ENCODE data around the gene N4BP2L1.

The N4BP2L1 gene

DNA sequence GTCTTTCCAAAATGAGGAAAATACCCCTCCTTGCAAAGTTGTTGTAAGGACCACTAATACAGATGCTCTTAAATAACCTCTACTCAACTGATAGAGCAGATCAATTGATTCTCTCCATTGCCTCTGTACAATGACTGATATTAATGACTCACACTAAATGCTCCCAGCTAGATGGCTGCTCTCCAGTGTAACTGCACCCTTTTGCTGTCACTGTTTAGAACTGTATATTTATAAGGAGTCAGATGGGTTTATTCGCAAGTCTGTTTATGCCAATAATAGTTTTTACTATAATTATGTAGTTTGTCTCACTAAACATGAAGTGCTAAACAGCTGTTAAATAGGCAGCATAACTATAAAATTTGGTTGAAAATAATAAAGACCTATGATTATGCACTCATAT lies 21.0 kb upstream of the N4BP2L1 start:
- H3K4me3 ChIP-seq (replicated peaks; ENCODE audit: low read depth, low read length): no peak overlapping the region
- TF ChIP-seq, protein P1, sequence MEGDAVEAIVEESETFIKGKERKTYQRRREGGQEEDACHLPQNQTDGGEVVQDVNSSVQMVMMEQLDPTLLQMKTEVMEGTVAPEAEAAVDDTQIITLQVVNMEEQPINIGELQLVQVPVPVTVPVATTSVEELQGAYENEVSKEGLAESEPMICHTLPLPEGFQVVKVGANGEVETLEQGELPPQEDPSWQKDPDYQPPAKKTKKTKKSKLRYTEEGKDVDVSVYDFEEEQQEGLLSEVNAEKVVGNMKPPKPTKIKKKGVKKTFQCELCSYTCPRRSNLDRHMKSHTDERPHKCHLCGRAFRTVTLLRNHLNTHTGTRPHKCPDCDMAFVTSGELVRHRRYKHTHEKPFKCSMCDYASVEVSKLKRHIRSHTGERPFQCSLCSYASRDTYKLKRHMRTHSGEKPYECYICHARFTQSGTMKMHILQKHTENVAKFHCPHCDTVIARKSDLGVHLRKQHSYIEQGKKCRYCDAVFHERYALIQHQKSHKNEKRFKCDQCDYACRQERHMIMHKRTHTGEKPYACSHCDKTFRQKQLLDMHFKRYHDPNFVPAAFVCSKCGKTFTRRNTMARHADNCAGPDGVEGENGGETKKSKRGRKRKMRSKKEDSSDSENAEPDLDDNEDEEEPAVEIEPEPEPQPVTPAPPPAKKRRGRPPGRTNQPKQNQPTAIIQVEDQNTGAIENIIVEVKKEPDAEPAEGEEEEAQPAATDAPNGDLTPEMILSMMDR (IDR thresholded peaks at IDR 0.05; ENCODE audit: low read depth, low read length, missing control alignments): no peak
- DNase-seq (ENCODE audit: extremely low read depth, low read depth): no peak

DNA sequence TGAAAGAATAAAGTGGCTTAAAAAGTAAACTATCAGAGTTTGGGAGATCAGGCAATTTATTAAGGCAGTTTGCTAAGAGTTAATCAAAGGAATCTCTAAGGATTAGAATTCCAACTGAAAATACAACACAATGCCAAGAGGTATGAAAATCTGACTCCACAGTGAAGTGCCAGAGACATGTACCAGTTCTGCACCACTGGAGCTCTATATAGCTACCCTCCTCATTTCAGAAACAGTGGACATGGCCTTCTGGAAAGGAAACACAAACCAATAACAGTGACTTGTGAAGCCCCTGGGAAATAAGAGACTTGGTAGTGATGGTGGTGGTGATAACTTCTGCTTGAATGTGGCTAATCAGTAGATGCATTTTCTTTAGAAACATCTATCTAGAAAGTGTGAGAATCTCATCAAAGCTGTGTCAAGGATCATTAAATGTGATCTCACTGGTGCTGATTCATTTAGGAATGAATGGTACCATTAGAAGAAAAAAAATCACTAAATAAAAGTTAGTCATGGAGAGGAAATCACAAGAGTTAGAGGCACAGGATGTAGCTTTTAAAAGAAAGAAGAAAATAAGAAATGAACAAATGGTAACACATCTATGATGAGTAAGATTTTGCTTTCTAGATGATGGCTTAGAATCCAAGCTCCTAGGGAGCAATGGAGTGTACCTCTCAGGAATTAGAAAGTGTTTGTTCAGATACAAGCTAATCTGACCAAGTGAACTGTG lies 20.1 kb upstream of the N4BP2L1 start:
- DNase-seq (ENCODE audit: extremely low read depth, low read depth): no peak
- TF ChIP-seq, protein P1 (IDR thresholded peaks at IDR 0.05; ENCODE audit: low read depth, low read length, missing control alignments): no peak
- H3K4me3 ChIP-seq (replicated peaks; ENCODE audit: low read depth, low read length): no peak overlapping the region

- no peak overlapping the region for H3K4me3 ChIP-seq (replicated peaks; ENCODE audit: low read depth, low read length)
- DNase-seq (ENCODE audit: extremely low read depth, low read depth): no peak
These were observed 19.0 kb upstream of the N4BP2L1 start for GRCh38 chr13:32446773-32447465.

GRCh38 chr13:32446220-32446619 lies 18.3 kb upstream of the N4BP2L1 start:
- TF ChIP-seq, protein P1 (IDR thresholded peaks at IDR 0.05; ENCODE audit: low read depth, low read length, missing control alignments): no peak
- DNase-seq (ENCODE audit: extremely low read depth, low read depth): no peak
- H3K4me3 ChIP-seq (replicated peaks; ENCODE audit: low read depth, low read length): no peak overlapping the region

More at GRCh38 chr13:32446773-32447465, 19.0 kb upstream of the N4BP2L1 start:
- TF ChIP-seq, protein P1 (IDR thresholded peaks at IDR 0.05; ENCODE audit: low read depth, low read length, missing control alignments): no peak

DNA sequence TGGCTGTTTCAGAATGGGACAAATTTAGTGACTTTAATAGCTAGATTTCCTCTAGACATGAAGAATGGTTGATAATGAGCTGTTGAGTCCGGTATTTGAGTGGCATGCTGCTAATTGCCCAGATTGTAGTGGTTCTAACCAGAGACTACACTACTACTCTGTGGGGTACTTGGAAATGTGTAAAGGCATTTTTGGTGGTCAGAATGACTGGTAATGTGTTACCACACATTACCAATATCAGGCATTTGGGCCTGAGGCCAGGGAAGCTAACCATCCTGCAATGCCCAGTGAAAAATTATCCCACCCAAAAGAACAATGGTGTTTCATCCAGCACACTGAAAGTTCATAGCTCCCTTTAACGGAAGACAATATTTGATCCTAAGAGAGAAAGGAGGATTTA lies 17.5 kb upstream of the N4BP2L1 start:
- DNase-seq (ENCODE audit: extremely low read depth, low read depth): no peak
- TF ChIP-seq, protein P1 (IDR thresholded peaks at IDR 0.05; ENCODE audit: low read depth, low read length, missing control alignments): no peak
- H3K4me3 ChIP-seq (replicated peaks; ENCODE audit: low read depth, low read length): no peak overlapping the region

- no peak for DNase-seq (ENCODE audit: extremely low read depth, low read depth)
- no peak overlapping the region for H3K4me3 ChIP-seq (replicated peaks; ENCODE audit: low read depth, low read length)
- TF ChIP-seq, protein P1 (IDR thresholded peaks at IDR 0.05; ENCODE audit: low read depth, low read length, missing control alignments): peak; percentile 23
These were observed 15.2 kb upstream of the N4BP2L1 start for GRCh38 chr13:32443111-32443510.
